ENCODE results near the gene CTNND2.

DNA sequence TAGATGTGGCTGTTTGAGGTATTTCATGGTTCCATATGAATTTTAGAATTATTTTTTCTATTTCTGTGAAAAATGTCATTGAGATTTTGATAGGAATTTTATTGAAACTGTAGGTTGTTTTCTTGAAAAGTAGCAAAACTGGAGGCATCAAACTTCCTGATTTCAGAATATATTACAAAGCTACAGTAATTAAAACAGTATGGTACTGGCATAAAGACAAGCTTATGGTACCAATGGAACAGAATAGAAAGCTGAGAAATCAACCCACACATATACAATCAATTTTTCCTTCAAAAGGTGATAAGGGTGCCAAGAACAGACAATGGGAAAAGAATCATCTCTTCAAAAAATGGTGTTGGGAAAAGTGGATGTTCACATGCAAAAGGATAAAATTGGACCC is 945.5 kb downstream of the CTNND2 start:
- TF ChIP-seq SP1 (IDR thresholded peaks at IDR 0.05) (no peak), NR2F2 (IDR thresholded peaks at IDR 0.05) (no peak), JUND (IDR thresholded peaks at IDR 0.05) (no peak), RXRA (IDR thresholded peaks at IDR 0.05) (no peak), TAF1 (conservative IDR thresholded peaks at IDR 0.05) (no peak), ZBTB33 (IDR thresholded peaks at IDR 0.05) (no peak), HNF4A (conservative IDR thresholded peaks at IDR 0.05) (no peak), RAD21 (IDR thresholded peaks at IDR 0.05) (no peak), GABPA (IDR thresholded peaks at IDR 0.05 in 1 of 2, conservative IDR thresholded peaks at IDR 0.05 in 1 of 2) (no peak), YY1 (IDR thresholded peaks at IDR 0.05) (no peak)
- TF ChIP-seq, protein P1, sequence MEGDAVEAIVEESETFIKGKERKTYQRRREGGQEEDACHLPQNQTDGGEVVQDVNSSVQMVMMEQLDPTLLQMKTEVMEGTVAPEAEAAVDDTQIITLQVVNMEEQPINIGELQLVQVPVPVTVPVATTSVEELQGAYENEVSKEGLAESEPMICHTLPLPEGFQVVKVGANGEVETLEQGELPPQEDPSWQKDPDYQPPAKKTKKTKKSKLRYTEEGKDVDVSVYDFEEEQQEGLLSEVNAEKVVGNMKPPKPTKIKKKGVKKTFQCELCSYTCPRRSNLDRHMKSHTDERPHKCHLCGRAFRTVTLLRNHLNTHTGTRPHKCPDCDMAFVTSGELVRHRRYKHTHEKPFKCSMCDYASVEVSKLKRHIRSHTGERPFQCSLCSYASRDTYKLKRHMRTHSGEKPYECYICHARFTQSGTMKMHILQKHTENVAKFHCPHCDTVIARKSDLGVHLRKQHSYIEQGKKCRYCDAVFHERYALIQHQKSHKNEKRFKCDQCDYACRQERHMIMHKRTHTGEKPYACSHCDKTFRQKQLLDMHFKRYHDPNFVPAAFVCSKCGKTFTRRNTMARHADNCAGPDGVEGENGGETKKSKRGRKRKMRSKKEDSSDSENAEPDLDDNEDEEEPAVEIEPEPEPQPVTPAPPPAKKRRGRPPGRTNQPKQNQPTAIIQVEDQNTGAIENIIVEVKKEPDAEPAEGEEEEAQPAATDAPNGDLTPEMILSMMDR (IDR thresholded peaks at IDR 0.05; ENCODE audit: low read depth, low read length, missing input control): no peak
- TF ChIP-seq, protein P2, sequence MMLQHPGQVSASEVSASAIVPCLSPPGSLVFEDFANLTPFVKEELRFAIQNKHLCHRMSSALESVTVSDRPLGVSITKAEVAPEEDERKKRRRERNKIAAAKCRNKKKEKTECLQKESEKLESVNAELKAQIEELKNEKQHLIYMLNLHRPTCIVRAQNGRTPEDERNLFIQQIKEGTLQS (IDR thresholded peaks at IDR 0.05): no peak
- TF ChIP-seq, protein P3, sequence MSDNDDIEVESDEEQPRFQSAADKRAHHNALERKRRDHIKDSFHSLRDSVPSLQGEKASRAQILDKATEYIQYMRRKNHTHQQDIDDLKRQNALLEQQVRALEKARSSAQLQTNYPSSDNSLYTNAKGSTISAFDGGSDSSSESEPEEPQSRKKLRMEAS (IDR thresholded peaks at IDR 0.05): no peak
- TF ChIP-seq, protein P4, sequence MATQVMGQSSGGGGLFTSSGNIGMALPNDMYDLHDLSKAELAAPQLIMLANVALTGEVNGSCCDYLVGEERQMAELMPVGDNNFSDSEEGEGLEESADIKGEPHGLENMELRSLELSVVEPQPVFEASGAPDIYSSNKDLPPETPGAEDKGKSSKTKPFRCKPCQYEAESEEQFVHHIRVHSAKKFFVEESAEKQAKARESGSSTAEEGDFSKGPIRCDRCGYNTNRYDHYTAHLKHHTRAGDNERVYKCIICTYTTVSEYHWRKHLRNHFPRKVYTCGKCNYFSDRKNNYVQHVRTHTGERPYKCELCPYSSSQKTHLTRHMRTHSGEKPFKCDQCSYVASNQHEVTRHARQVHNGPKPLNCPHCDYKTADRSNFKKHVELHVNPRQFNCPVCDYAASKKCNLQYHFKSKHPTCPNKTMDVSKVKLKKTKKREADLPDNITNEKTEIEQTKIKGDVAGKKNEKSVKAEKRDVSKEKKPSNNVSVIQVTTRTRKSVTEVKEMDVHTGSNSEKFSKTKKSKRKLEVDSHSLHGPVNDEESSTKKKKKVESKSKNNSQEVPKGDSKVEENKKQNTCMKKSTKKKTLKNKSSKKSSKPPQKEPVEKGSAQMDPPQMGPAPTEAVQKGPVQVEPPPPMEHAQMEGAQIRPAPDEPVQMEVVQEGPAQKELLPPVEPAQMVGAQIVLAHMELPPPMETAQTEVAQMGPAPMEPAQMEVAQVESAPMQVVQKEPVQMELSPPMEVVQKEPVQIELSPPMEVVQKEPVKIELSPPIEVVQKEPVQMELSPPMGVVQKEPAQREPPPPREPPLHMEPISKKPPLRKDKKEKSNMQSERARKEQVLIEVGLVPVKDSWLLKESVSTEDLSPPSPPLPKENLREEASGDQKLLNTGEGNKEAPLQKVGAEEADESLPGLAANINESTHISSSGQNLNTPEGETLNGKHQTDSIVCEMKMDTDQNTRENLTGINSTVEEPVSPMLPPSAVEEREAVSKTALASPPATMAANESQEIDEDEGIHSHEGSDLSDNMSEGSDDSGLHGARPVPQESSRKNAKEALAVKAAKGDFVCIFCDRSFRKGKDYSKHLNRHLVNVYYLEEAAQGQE (IDR thresholded peaks at IDR 0.05): no peak
